ENCODE measurements around the gene NCKAP5. TPM values are rescaled to one million over a fixed set of nuclear protein-coding genes. Genes with fewer than 3 reads are reported as not detected.

NCKAP5 gene
- total and polyA plus RNA-seq, 2 of the 13 experiments (the other 11 are each of a cell fraction or from before 2014, with no cell fraction given) = 0.01 TPM; not detected in 1

DNA sequence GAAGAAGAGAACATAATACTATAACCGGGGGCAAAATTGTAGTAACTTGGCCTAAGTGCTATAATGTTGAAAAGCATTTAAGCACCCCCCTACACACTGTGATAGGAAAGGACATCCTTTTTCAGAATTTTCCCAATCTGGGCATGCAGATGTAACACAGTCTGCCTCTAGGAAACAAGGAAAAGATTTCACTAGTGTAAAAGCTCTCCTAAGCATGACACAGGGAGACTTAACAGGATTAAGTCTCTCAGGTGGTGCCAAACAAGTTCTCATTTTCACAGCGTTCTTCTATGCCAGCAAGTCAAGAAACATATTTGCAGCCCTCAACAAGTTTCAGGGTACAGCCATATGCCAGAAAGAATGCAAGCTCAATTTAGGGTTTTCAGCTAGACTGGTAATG, 53.0 kb downstream of the NCKAP5 start:
- FAIRE-seq = no peak
- Histone ChIP-seq H3K9me3 (ENCODE audit: low read length) (no peaks in the 10 kb centered on the region), H3K79me2 (ENCODE audit: insufficient read depth, low read length) (no peaks in the 10 kb centered on the region), H2AFZ (ENCODE audit: low read length) (no peak overlapping the region), H3K27ac (ENCODE audit: extremely low read length, insufficient read depth, low read length) (no peak overlapping the region), H3K9ac (ENCODE audit: insufficient read depth, low read depth, low read length) (no peak overlapping the region), H3K4me2 (ENCODE audit: low read depth, low read length) (no peak overlapping the region), H3K27me3 (ENCODE audit: control insufficient read depth in 1 of 2, insufficient read depth in 2 of 2, low read length in 2 of 2) (no peaks in the 10 kb centered on the region), H3K36me3 (replicated peaks in 1 of 2; ENCODE audit: control insufficient read depth in 1 of 2, insufficient read depth in 2 of 2, low read length in 2 of 2) (no peaks in the 10 kb centered on the region), H3K4me3 (replicated peaks in 1 of 3; ENCODE audit: insufficient read depth in 1 of 3, low read depth in 2 of 3, low read length in 3 of 3) (no peak overlapping the region), H4K20me1 (ENCODE audit: insufficient read depth, low read length) (no peaks in the 10 kb centered on the region), H3K4me1 (ENCODE audit: insufficient read depth, low read length) (no peaks in the 10 kb centered on the region)
- no TSS peak for BruUV-seq (replicated peaks)
- ChIA-PET POLR2A (no interaction called here), CTCF (ENCODE audit: low intra/inter-chr PET ratio, low total read pairs) (no interaction called here)
- 39% methylated on average over 2 of the region's 2 CpGs for WGBS (ENCODE audit: low lambda C conversion rate)
- in situ Hi-C loops (cut with HindIII; ENCODE audit: extremely low pct_ligation_motif_present, low pct_unique_long_range_greater_than_20kb) (loop anchor here (5.0 kb wide), 1 partner anchor 267 kb away; no protein-coding TSS in a partner anchor), intact Hi-C loops (cut with micrococcal nuclease; ENCODE audit: unreplicated experiment) (no loop called here)
- ATAC-seq = no peak
- TF ChIP-seq, protein P1, sequence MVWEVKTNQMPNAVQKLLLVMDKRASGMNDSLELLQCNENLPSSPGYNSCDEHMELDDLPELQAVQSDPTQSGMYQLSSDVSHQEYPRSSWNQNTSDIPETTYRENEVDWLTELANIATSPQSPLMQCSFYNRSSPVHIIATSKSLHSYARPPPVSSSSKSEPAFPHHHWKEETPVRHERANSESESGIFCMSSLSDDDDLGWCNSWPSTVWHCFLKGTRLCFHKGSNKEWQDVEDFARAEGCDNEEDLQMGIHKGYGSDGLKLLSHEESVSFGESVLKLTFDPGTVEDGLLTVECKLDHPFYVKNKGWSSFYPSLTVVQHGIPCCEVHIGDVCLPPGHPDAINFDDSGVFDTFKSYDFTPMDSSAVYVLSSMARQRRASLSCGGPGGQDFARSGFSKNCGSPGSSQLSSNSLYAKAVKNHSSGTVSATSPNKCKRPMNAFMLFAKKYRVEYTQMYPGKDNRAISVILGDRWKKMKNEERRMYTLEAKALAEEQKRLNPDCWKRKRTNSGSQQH (CRISPR knock-in tag; IDR thresholded peaks at IDR 0.05; ENCODE audit: low read depth) = no peak
- TF ChIP-seq KAT2B (IDR thresholded peaks at IDR 0.05; ENCODE audit: borderline replicate concordance, low read depth, low read length) = no peak
- TF ChIP-seq ZEB1 (IDR thresholded peaks at IDR 0.05; ENCODE audit: insufficient replicate concordance, low read depth) = no peak
- no peak for DNase-seq (ENCODE audit: low spot score)

DNA sequence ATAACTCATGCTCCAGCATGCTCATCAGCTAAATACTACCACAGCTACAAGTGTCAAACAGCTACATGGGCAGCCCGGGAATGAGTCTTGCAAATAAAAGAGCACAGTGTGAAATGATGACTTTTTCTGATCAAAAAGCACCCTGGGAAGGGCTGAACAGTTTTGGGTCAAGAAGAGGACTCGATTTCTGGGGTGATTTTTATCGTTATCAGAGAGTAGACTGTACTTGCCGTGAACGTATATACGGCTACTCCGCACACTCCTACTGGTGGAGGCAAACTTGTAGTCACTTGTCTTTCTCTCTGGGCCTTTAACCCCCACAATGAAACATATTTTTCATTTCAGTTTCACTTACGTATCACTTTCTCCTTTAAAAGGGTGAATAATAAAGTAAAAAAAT, 54.4 kb downstream of the NCKAP5 start:
- in situ Hi-C loops (cut with HindIII; ENCODE audit: extremely low pct_ligation_motif_present, low pct_unique_long_range_greater_than_20kb) = no loop called here
- POLR2A ChIA-PET = no interaction called here
- BruUV-seq (replicated peaks) = no TSS peak
- TF ChIP-seq, protein P2, sequence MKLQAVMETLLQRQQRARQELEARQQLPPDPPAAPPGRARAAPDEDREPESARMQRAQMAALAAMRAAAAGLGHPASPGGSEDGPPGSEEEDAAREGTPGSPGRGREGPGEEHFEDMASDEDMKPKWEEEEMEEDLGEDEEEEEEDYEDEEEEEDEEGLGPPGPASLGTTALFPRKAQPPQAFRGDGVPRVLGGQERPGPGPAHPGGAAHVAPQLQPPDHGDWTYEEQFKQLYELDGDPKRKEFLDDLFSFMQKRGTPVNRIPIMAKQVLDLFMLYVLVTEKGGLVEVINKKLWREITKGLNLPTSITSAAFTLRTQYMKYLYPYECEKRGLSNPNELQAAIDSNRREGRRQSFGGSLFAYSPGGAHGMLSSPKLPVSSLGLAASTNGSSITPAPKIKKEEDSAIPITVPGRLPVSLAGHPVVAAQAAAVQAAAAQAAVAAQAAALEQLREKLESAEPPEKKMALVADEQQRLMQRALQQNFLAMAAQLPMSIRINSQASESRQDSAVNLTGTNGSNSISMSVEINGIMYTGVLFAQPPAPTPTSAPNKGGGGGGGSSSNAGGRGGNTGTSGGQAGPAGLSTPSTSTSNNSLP (IDR thresholded peaks at IDR 0.05; ENCODE audit: low read depth, low read length) = no peak
- TF ChIP-seq RFX1 (IDR thresholded peaks at IDR 0.05) (no peak), ZNF83 (CRISPR knock-in tag; IDR thresholded peaks at IDR 0.05; ENCODE audit: borderline replicate concordance) (no peak), ZSCAN31 (CRISPR knock-in tag; IDR thresholded peaks at IDR 0.05; ENCODE audit: low read depth) (no peak), U2AF1 (optimal IDR thresholded peaks at IDR 0.05; ENCODE audit: low read depth, low read length) (no peak), MAF1 (CRISPR knock-in tag; IDR thresholded peaks at IDR 0.05; ENCODE audit: borderline replicate concordance) (no peak), TMF1 (CRISPR knock-in tag; IDR thresholded peaks at IDR 0.05; ENCODE audit: low read depth) (no peak)
- TF ChIP-seq, protein P3, sequence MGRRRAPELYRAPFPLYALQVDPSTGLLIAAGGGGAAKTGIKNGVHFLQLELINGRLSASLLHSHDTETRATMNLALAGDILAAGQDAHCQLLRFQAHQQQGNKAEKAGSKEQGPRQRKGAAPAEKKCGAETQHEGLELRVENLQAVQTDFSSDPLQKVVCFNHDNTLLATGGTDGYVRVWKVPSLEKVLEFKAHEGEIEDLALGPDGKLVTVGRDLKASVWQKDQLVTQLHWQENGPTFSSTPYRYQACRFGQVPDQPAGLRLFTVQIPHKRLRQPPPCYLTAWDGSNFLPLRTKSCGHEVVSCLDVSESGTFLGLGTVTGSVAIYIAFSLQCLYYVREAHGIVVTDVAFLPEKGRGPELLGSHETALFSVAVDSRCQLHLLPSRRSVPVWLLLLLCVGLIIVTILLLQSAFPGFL (CRISPR knock-in tag; IDR thresholded peaks at IDR 0.05) = no peak
- TF ChIP-seq, protein P4, sequence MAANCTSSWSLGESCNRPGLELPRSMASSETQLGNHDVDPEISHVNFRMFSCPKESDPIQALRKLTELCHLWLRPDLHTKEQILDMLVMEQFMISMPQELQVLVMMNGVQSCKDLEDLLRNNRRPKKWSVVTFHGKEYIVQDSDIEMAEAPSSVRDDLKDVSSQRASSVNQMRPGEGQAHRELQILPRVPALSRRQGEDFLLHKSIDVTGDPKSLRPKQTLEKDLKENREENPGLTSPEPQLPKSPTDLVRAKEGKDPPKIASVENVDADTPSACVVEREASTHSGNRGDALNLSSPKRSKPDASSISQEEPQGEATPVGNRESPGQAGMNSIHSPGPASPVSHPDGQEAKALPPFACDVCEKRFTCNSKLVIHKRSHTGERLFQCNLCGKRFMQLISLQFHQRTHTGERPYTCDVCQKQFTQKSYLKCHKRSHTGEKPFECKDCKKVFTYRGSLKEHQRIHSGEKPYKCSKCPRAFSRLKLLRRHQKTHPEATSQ (CRISPR knock-in tag; IDR thresholded peaks at IDR 0.05; ENCODE audit: borderline replicate concordance) = no peak
- TF ChIP-seq, protein P5, sequence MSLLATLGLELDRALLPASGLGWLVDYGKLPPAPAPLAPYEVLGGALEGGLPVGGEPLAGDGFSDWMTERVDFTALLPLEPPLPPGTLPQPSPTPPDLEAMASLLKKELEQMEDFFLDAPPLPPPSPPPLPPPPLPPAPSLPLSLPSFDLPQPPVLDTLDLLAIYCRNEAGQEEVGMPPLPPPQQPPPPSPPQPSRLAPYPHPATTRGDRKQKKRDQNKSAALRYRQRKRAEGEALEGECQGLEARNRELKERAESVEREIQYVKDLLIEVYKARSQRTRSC (CRISPR knock-in tag; IDR thresholded peaks at IDR 0.05; ENCODE audit: low read depth) = no peak

More for the DNA sequence above, 54.4 kb downstream of the NCKAP5 start:
- CTCF ChIA-PET (ENCODE audit: low intra/inter-chr PET ratio, low total read pairs) = no interaction called here
- 49% methylated on average over 8 of the region's 8 CpGs for WGBS (ENCODE audit: low lambda C conversion rate)
- no peak overlapping the region for H3K4me2 ChIP-seq (ENCODE audit: low read depth, low read length)
- no peak for ATAC-seq
- no peaks in the 10 kb centered on the region for H3K79me2 ChIP-seq (ENCODE audit: insufficient read depth, low read length)
- no peaks in the 10 kb centered on the region for H3K36me3 ChIP-seq (replicated peaks in 1 of 2; ENCODE audit: control insufficient read depth in 1 of 2, insufficient read depth in 2 of 2, low read length in 2 of 2)
- H3K27me3 ChIP-seq (ENCODE audit: control insufficient read depth in 1 of 2, insufficient read depth in 2 of 2, low read length in 2 of 2) = no peaks in the 10 kb centered on the region
- no peak for FAIRE-seq
- H3K9me3 ChIP-seq (ENCODE audit: low read length) = no peaks in the 10 kb centered on the region
- no peak overlapping the region for H3K9ac ChIP-seq (ENCODE audit: insufficient read depth, low read depth, low read length)
- H3K4me1 ChIP-seq (ENCODE audit: insufficient read depth, low read length) = no peaks in the 10 kb centered on the region
- no peak overlapping the region for H3K27ac ChIP-seq (ENCODE audit: extremely low read length, insufficient read depth, low read length)
- H3K4me3 ChIP-seq (replicated peaks in 1 of 3; ENCODE audit: insufficient read depth in 1 of 3, low read depth in 2 of 3, low read length in 3 of 3) = no peak overlapping the region
- intact Hi-C loops (cut with micrococcal nuclease; ENCODE audit: unreplicated experiment) = no loop called here
- DNase-seq (ENCODE audit: low spot score) = no peak
- no peak overlapping the region for H2AFZ ChIP-seq (ENCODE audit: low read length)
- H4K20me1 ChIP-seq (ENCODE audit: insufficient read depth, low read length) = no peaks in the 10 kb centered on the region

All from HepG2 (cell line).